Subcutaneous abdominal adipose tissue (tissue), 5 donors: Measurements from ENCODE around the gene HOXA10.

ENCODE experiments used
- H3K27ac ChIP-seq: one replicate; pipeline ENCODE4 v1.7.0; 2013; ENCODE audit warnings: low read depth, mild to moderate bottlenecking, inconsistent platforms, low read length, moderate library complexity
- H3K27me3 ChIP-seq, 5 donors: one replicate each; pipeline ENCODE4 v1.7.0; 2013; ENCODE audit warnings: low read length in 5 of 5, inconsistent platforms in 1 of 5; ENCODE audit not compliant: control insufficient read depth in 5 of 5, insufficient read depth in 4 of 5
- H3K36me3 ChIP-seq, 5 donors: one replicate each; pipeline ENCODE4 v1.7.0; 2013; ENCODE audit warnings: low read length in 5 of 5; ENCODE audit not compliant: control insufficient read depth in 5 of 5, insufficient read depth in 5 of 5
- H3K4me1 ChIP-seq, 5 donors: one replicate each; pipeline ENCODE4 v1.7.0; 2013; ENCODE audit warnings: low read length in 5 of 5, mild to moderate bottlenecking in 3 of 5, moderate library complexity in 1 of 5; ENCODE audit not compliant: control insufficient read depth in 5 of 5, insufficient read depth in 5 of 5
- H3K4me3 ChIP-seq, 5 donors: one replicate each; pipeline ENCODE4 v1.7.0; 2013; ENCODE audit warnings: low read length in 5 of 5, low read depth in 1 of 5
- H3K9ac ChIP-seq, 5 donors: one replicate each; pipeline ENCODE4 v1.7.0; 2013; ENCODE audit warnings: low read length in 5 of 5, mild to moderate bottlenecking in 4 of 5, moderate library complexity in 3 of 5
- H3K9me3 ChIP-seq, 5 donors: one replicate each; pipeline ENCODE4 v1.7.0; 2013; ENCODE audit warnings: low read length in 5 of 5; ENCODE audit not compliant: control insufficient read depth in 5 of 5
- donor health status: healthy.
- donor health status: healthy.
- donor health status: healthy.
- donor health status: healthy.
- donor health status: healthy.

Gene HOXA10

DNA sequence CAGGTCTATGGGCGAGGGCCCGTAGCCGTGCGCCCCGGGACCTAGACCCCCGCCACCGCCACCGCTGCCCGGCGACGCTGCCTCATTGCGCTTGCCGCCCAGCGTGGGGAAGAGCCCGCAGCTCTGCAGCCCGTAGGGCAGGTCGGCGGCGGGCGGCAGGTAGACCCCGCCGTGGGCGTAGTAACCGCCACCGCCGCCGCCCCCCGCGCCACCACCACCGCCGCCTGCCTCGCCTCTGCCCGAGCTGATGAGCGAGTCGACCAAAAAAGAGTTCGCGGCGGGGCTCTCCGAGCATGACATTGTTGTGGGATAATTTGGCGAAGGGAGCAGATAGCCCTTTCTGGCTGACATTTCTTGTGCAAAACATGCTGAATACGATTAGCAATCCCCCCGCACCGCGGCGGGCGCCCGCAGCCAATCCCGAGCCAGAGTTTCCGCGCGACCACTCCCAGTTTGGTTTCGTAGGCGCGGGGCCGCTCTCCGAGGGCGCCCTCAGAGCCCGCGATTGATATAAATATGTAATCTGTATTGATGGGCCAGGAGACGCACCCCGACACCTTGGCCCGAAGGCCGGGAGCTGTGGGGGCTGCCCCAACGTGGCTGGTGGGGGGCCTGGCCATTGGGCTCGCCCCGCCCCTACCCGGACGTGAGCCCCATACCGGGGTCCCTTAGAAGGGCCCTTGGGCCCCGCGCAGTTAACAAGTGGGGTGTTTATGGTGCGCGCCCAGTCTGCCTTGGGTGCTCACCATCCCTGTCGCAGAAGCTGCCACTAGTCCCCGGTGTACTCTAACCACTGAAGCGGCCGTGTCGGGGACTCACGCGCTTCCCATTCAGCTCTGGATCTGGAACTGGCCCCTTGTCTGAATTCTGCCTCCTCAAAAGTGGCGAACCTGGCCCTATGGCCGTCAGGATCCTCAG lies at the start of gene HOXA10:
TSS of gene HOXA10 (minus strand) at position 365 of the 918 bp plus-strand sequence. CDS start at position 351, 14 bp downstream.
- Histone ChIP-seq H3K4me1 (peaks cover 0 to 90% (median 82%) of the 10 kb centered on the region in 5 donors), H3K9me3 (no peaks in the 10 kb centered on the region), H3K36me3 (no peaks in the 10 kb centered on the region), H3K27ac (peak within 1 kb of the TSS; percentile 98), H3K4me3 (peak within 1 kb of the TSS; percentile 69 to 86 (median 76)), H3K27me3 (peaks cover 0 to 28% (median 12%) of the 10 kb centered on the region in 5 donors), H3K9ac (peak within 1 kb of the TSS in 4 of 5 donors; percentile 52 to 72 (median 67))

DNA sequence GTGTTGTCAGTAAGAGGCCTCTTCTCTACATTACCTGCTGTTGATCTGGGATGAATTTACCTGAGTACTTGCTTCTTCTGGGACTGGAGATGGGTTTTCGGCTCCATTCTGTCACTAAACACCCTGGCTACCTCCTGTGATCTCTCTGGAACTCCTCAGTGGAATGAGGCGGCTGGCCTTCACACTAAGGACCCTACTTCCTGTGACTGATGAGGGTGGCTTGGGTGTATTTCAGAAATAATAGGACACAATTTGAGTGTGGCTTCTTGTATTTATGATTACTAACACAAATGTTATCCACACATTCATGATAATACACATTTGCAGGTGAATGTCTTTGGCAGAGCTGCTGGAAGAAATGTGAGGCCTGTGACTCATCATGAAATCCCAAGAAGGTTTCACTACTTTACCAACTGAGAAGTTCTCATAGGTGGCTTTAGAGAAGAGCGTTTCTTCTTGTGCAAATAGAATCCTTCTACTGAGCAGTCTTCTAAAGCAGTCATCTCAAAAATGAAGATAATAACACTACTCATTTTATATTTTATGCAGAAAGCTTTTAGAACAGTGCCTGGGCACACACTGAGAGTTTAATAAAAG lies 47.2 kb upstream of the HOXA10 start:
- H3K27ac ChIP-seq = no peak overlapping the region
- H3K4me1 ChIP-seq = peaks cover 0 to 12% (median 3%) of the 10 kb centered on the region in 5 donors
- no peaks in the 10 kb centered on the region for H3K36me3 ChIP-seq
- H3K9ac ChIP-seq = no peak overlapping the region
- H3K4me3 ChIP-seq = no peak overlapping the region
- H3K9me3 ChIP-seq = no peaks in the 10 kb centered on the region
- peaks cover 41 to 64% (median 49%) of the 10 kb centered on the region in 5 donors for H3K27me3 ChIP-seq

DNA sequence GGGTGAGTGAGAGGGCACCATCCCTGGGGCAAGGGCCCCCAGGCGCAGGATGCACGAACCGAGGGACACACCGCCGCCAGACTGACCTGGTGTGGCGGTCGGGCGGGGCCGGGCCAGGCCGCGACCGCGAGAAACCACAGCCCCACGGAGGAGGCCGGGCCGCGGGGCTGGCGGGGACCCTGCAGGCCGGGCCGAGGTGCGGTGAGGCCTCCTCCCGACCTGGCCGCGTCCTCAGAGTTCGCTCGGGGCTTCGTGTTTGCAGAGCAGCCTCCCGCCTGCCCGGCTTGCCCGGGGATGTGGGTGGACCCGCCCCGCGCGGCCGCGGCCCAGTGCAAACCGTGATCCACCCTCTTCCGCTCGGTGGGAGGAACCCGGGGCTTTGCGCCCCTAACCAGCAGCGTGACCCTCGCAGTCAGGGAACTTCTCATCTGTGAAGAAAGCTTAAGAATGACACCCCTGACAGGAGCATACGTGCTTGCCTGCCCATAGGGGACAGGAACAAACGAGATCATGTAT lies 46.4 kb upstream of the HOXA10 start:
- Histone ChIP-seq H3K9ac (no peak overlapping the region), H3K27me3 (peaks cover 37 to 58% (median 44%) of the 10 kb centered on the region in 5 donors), H3K27ac (no peak overlapping the region), H3K4me3 (no peak overlapping the region), H3K36me3 (no peaks in the 10 kb centered on the region), H3K9me3 (no peaks in the 10 kb centered on the region), H3K4me1 (peaks cover 0 to 9% (median 2%) of the 10 kb centered on the region in 5 donors)

GRCh38 chr7:27219821-27220220 lies 45.7 kb upstream of the HOXA10 start:
- H3K27ac ChIP-seq = no peak overlapping the region
- no peaks in the 10 kb centered on the region for H3K9me3 ChIP-seq
- H3K36me3 ChIP-seq = no peaks in the 10 kb centered on the region
- no peak overlapping the region for H3K9ac ChIP-seq
- H3K4me1 ChIP-seq = peaks cover 0 to 5% (median 0%) of the 10 kb centered on the region in 5 donors
- H3K4me3 ChIP-seq = no peak overlapping the region
- peaks cover 31 to 52% (median 37%) of the 10 kb centered on the region in 5 donors for H3K27me3 ChIP-seq

DNA sequence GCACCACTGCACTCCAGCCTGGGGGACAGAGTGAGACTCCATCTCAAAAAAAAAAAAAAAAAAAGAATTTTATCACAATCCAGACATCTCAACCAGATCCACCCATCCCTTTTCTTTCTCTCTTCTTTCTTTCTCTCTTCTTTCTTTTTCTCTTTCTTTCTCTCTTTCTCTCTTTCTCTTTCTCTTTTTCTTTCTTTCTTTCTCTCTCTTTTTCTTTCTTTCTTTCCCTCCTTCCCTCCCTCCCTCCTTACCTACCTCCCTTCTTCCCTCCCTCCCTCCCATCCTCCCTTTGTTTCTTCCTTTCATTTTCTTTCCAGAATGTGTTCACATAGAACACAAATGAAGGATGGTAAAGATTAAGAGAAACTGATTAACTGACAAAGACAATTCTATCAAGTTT lies 43.8 kb upstream of the HOXA10 start:
- Histone ChIP-seq H3K9ac (no peak overlapping the region), H3K36me3 (no peaks in the 10 kb centered on the region), H3K27me3 (peaks cover 29 to 53% (median 43%) of the 10 kb centered on the region in 5 donors), H3K4me1 (peaks cover 0 to 13% (median 4%) of the 10 kb centered on the region in 5 donors), H3K9me3 (no peaks in the 10 kb centered on the region), H3K27ac (no peak overlapping the region), H3K4me3 (no peak overlapping the region)

DNA sequence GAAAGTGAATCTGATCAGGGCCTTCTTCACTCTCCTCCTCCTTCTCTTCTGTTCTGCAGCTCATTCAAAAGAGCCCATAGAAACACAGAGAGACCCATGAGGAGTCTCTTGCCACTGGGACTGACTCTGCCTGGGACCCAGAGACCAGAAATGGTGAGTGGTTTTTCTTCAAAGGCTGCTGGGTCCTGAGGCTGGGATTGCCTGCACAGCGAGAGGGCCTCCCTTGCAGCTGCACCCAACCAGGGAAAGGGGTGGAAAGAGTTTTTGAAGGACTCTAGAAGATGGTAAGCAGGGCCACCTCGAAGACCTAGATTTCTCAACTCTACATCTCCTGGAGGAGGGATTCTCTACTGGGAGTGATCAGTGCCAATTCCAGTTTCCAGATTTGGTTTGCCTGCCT lies 41.2 kb upstream of the HOXA10 start:
- Histone ChIP-seq H3K9ac (no peak overlapping the region), H3K27me3 (peaks cover 31 to 59% (median 41%) of the 10 kb centered on the region in 5 donors)

DNA sequence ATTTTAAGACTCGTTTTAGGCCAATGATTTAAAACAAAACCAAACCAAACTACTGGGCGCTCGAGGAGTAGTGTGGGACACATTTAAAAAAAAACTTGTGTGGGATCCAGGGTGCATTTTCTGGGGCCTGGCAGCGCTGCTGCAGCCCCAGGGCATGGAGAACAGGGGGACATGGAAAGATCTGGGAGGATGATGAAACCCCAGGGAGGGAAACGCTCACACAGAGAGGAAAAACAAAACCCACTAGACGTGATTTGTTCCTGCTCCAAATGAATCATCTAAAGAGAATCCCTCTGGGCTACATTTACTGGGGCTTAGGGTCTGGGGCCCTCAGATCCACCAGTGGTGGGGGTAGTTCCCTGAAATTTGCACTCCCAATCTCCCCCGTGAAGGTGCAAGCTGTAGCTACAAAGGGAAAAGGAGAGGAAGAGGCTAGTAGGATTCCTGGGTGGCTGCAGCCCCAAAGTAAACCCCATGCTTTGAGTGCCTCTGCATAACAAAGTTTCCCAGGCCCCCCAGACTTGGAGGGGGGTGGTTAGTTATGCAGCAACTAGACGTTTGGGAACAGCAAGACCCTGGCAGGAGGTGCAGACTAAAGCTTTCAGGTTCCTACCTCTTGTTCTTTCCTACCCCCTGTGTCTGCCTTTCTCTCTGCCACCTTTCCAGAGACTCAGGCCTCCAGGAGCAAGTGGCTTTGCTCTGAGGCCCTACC lies 40.3 kb upstream of the HOXA10 start:
- Histone ChIP-seq H3K36me3 (no peaks in the 10 kb centered on the region), H3K27me3 (peaks cover 23 to 55% (median 39%) of the 10 kb centered on the region in 5 donors), H3K27ac (no peak overlapping the region), H3K4me3 (no peak overlapping the region), H3K4me1 (peaks cover 0 to 19% (median 16%) of the 10 kb centered on the region in 5 donors), H3K9me3 (no peaks in the 10 kb centered on the region), H3K9ac (no peak overlapping the region)

More for the DNA sequence above, 41.2 kb upstream of the HOXA10 start:
- no peaks in the 10 kb centered on the region for H3K9me3 ChIP-seq
- no peak overlapping the region for H3K4me3 ChIP-seq
- no peak overlapping the region for H3K27ac ChIP-seq
- no peaks in the 10 kb centered on the region for H3K36me3 ChIP-seq
- peaks cover 0 to 19% (median 16%) of the 10 kb centered on the region in 5 donors for H3K4me1 ChIP-seq

GRCh38 chr7:27213433-27214238 lies 39.5 kb upstream of the HOXA10 start:
- Histone ChIP-seq H3K27me3 (peaks cover 23 to 53% (median 43%) of the 10 kb centered on the region in 5 donors), H3K9ac (no peak overlapping the region), H3K4me1 (peaks cover 0 to 19% (median 16%) of the 10 kb centered on the region in 5 donors), H3K9me3 (no peaks in the 10 kb centered on the region), H3K36me3 (no peaks in the 10 kb centered on the region), H3K4me3 (no peak overlapping the region), H3K27ac (no peak overlapping the region)
